HepG2 (cell line): ENCODE data around the gene KLHDC4. TPM values are rescaled to one million over a fixed set of nuclear protein-coding genes. Genes with fewer than 3 reads are reported as not detected.
A peak's percentile ranks its signal among the peaks of the same experiment; 100 is the strongest.

Source experiments
- CHD2 ChIP-seq: IDR thresholded peaks from 2 replicates; pipeline ENCODE4 v1.6.1; 2011; ENCODE audit warnings: low read depth, low read length, improper control_type of control experiment
- ERF ChIP-seq: IDR thresholded peaks from 2 replicates; pipeline ENCODE4 v1.6.1; 2018; ENCODE audit warnings: missing biosample characterization, missing genetic modification reagents
- KLF12 ChIP-seq: sonication (generic); formaldehyde crosslinking; IDR thresholded peaks from 2 replicates; pipeline ENCODE4 v1.4.0; 2020; ENCODE audit warnings: missing genetic modification reagents, borderline replicate concordance
- SAP130 ChIP-seq: IDR thresholded peaks from 2 replicates; pipeline ENCODE4 v1.6.1; 2016; ENCODE audit warnings: low read depth
- ZFX ChIP-seq: sonication (generic); formaldehyde crosslinking; IDR thresholded peaks from 2 replicates; pipeline ENCODE4 v1.4.0; 2020; ENCODE audit warnings: mild to moderate bottlenecking, low read depth, missing genetic modification reagents, moderate library complexity
- ZNF136 ChIP-seq: sonication (generic); formaldehyde crosslinking; IDR thresholded peaks from 2 replicates; pipeline ENCODE4 v1.8.1; 2022; ENCODE audit warnings: low read depth, mild to moderate bottlenecking, moderate library complexity, missing genetic modification reagents
- ZNF615 ChIP-seq: sonication (generic); formaldehyde crosslinking; IDR thresholded peaks from 2 replicates; pipeline ENCODE4 v1.5.0; 2020; ENCODE audit warnings: mild to moderate bottlenecking, missing genetic modification reagents, borderline replicate concordance
- polyA plus RNA-seq, 8 experiments: library from polyadenylated mRNA; depleted of rRNA in 3 of 8; stranded (reverse) in 7 of 8; unstranded in 1 of 8; fragments of >200 nt; fragmentation: Illumina TruSeq in 4 of 8; extraction: Trizol in 4 of 8; gene quantifications; 2 replicates each; pipeline versions ENCODE4 v1.2.1 to v1.2.3, GENCODE V29; 2011 to 2016; ENCODE audit warnings: low read depth in 4 of 8, missing spikeins in 1 of 8, mixed read lengths in 1 of 8; ENCODE audit not compliant: insufficient read depth in 1 of 8
- total RNA-seq, 5 experiments: library from RNA; depleted of rRNA; stranded (reverse); fragments of >200 nt; fragmentation: Illumina TruSeq; extraction: Trizol; gene quantifications; 2 replicates each; pipeline ENCODE4 v1.2.3, GENCODE V29; 2016; ENCODE audit warnings: low read depth in 1 of 5
- TF ChIP-seq, protein P1 (sequence below): sonication (generic); formaldehyde crosslinking; IDR thresholded peaks from 2 replicates; pipeline ENCODE4; 2020; ENCODE audit warnings: missing genetic modification reagents, mild to moderate bottlenecking, borderline replicate concordance
- TF ChIP-seq, protein P2 (sequence below): sonication (generic); formaldehyde crosslinking; IDR thresholded peaks from 2 replicates; pipeline ENCODE4 v1.5.0; 2020; ENCODE audit warnings: mild to moderate bottlenecking, missing genetic modification reagents, borderline replicate concordance
- TF ChIP-seq, protein P3 (sequence below): sonication (generic); formaldehyde crosslinking; IDR thresholded peaks from 2 replicates; pipeline ENCODE4 v1.8.1; 2023; ENCODE audit warnings: missing genetic modification reagents, inconsistent platforms, borderline replicate concordance

The KLHDC4 gene
- total and polyA plus RNA-seq, 2 of the 13 experiments (the other 11 are each of a cell fraction or from before 2014, with no cell fraction given): 18.7 to 31.8 TPM

DNA sequence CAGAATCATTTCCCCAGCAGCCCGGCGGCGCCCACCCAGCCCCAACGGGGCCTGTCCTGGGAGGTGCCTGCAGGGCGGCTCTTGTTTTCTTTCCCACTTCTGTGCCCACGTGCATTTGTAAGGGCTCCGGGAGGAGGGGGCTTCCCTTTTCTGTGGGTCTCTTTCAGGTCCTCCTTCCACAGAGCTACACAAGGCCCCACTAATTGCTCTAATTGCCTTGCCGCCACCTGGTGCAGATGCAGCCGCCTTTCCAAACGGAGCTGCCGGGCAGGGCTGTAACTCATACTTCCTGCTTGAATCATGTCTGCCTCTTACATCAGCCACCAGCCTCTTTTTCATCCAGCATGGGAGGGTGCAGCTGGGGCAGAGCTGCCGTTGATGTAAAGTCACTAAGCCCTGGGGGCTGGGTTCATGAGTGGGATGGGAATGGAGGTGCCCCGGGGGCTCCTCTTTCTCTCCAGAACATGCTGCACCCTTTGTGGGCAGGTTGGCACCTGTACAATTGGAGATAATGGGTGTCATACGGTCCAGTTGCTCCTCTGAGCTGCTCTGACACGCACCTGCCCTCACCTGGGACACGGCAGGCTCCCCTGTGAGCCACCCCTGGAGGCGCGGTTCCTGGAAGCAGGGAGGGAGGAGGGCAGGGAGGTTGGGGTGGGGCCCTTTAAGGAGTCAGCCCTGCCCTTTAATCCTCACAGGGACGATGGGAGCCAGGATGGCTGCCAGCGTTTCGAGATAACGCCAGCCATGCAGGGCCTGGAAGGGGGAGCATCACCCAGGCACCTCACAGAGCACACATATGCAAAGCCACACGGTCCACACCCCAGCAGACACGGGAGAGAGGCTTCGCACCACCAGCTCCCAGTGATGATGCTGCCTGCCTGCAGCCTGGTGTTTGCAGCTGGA, 41.1 kb upstream of the KLHDC4 start (continued):
- peak; percentile 41; the same call in 1 of the 2 replicates for TF ChIP-seq KLF12
- TF ChIP-seq, protein P1, sequence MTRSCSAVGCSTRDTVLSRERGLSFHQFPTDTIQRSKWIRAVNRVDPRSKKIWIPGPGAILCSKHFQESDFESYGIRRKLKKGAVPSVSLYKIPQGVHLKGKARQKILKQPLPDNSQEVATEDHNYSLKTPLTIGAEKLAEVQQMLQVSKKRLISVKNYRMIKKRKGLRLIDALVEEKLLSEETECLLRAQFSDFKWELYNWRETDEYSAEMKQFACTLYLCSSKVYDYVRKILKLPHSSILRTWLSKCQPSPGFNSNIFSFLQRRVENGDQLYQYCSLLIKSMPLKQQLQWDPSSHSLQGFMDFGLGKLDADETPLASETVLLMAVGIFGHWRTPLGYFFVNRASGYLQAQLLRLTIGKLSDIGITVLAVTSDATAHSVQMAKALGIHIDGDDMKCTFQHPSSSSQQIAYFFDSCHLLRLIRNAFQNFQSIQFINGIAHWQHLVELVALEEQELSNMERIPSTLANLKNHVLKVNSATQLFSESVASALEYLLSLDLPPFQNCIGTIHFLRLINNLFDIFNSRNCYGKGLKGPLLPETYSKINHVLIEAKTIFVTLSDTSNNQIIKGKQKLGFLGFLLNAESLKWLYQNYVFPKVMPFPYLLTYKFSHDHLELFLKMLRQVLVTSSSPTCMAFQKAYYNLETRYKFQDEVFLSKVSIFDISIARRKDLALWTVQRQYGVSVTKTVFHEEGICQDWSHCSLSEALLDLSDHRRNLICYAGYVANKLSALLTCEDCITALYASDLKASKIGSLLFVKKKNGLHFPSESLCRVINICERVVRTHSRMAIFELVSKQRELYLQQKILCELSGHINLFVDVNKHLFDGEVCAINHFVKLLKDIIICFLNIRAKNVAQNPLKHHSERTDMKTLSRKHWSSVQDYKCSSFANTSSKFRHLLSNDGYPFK (CRISPR knock-in tag): no peak
- TF ChIP-seq ERF: peak; percentile 21; the same call in 1 of the 2 replicates
- TF ChIP-seq ZFX (CRISPR knock-in tag): peak; percentile 52
- TF ChIP-seq, protein P2, sequence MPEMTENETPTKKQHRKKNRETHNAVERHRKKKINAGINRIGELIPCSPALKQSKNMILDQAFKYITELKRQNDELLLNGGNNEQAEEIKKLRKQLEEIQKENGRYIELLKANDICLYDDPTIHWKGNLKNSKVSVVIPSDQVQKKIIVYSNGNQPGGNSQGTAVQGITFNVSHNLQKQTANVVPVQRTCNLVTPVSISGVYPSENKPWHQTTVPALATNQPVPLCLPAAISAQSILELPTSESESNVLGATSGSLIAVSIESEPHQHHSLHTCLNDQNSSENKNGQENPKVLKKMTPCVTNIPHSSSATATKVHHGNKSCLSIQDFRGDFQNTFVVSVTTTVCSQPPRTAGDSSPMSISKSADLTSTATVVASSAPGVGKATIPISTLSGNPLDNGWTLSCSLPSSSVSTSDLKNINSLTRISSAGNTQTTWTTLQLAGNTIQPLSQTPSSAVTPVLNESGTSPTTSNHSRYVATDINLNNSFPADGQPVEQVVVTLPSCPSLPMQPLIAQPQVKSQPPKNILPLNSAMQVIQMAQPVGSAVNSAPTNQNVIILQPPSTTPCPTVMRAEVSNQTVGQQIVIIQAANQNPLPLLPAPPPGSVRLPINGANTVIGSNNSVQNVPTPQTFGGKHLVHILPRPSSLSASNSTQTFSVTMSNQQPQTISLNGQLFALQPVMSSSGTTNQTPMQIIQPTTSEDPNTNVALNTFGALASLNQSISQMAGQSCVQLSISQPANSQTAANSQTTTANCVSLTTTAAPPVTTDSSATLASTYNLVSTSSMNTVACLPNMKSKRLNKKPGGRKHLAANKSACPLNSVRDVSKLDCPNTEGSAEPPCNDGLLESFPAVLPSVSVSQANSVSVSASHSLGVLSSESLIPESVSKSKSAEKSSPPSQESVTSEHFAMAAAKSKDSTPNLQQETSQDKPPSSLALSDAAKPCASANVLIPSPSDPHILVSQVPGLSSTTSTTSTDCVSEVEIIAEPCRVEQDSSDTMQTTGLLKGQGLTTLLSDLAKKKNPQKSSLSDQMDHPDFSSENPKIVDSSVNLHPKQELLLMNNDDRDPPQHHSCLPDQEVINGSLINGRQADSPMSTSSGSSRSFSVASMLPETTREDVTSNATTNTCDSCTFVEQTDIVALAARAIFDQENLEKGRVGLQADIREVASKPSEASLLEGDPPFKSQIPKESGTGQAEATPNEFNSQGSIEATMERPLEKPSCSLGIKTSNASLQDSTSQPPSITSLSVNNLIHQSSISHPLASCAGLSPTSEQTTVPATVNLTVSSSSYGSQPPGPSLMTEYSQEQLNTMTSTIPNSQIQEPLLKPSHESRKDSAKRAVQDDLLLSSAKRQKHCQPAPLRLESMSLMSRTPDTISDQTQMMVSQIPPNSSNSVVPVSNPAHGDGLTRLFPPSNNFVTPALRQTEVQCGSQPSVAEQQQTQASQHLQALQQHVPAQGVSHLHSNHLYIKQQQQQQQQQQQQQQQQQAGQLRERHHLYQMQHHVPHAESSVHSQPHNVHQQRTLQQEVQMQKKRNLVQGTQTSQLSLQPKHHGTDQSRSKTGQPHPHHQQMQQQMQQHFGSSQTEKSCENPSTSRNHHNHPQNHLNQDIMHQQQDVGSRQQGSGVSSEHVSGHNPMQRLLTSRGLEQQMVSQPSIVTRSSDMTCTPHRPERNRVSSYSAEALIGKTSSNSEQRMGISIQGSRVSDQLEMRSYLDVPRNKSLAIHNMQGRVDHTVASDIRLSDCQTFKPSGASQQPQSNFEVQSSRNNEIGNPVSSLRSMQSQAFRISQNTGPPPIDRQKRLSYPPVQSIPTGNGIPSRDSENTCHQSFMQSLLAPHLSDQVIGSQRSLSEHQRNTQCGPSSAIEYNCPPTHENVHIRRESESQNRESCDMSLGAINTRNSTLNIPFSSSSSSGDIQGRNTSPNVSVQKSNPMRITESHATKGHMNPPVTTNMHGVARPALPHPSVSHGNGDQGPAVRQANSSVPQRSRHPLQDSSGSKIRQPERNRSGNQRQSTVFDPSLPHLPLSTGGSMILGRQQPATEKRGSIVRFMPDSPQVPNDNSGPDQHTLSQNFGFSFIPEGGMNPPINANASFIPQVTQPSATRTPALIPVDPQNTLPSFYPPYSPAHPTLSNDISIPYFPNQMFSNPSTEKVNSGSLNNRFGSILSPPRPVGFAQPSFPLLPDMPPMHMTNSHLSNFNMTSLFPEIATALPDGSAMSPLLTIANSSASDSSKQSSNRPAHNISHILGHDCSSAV (CRISPR knock-in tag): no peak
- no peak for TF ChIP-seq ZNF615 (CRISPR knock-in tag)
- no peak for TF ChIP-seq ZNF136 (CRISPR knock-in tag)
- TF ChIP-seq, protein P3, sequence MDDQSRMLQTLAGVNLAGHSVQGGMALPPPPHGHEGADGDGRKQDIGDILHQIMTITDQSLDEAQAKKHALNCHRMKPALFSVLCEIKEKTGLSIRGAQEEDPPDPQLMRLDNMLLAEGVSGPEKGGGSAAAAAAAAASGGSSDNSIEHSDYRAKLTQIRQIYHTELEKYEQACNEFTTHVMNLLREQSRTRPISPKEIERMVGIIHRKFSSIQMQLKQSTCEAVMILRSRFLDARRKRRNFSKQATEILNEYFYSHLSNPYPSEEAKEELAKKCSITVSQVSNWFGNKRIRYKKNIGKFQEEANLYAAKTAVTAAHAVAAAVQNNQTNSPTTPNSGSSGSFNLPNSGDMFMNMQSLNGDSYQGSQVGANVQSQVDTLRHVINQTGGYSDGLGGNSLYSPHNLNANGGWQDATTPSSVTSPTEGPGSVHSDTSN (CRISPR knock-in tag): 0 out of 2 replicates have a peak, but pooled peaks have one; percentile 40
- peak; percentile 64 for TF ChIP-seq SAP130 (CRISPR knock-in tag)
- no peak for TF ChIP-seq CHD2
